ENCODE results near the gene TMTC2. TPM values are rescaled to one million over a fixed set of nuclear protein-coding genes. Genes with fewer than 3 reads are reported as not detected.

TMTC2 gene
- total and polyA plus RNA-seq, 10 of the 15 experiments (the other 5 are each of a cell fraction or from before 2014, with no cell fraction given): 0.14 to 9.7 (median 1.2) TPM

- H4K20me1 ChIP-seq (ENCODE audit: control insufficient read depth, insufficient read depth): no peaks in the 10 kb centered on the region
- H3K27me3 ChIP-seq (replicated peaks in 1 of 2; ENCODE audit: control insufficient read depth in 2 of 2, insufficient read depth in 2 of 2, low read length in 1 of 2): no peaks in the 10 kb centered on the region
- no peak overlapping the region for H2AFZ ChIP-seq (ENCODE audit: control insufficient read depth, low read depth, low read length)
- FAIRE-seq (no peak), DNase-seq (ENCODE audit: low read depth, low spot score) (no peak), ATAC-seq (no peak; the same call in 2 of the 3 replicates)
- ChIA-PET SMC1A (ENCODE audit: uncharacterized antibody, unreplicated experiment) (interaction anchor here (0.9 to 2.4 kb wide), 4 partner anchors 11 to 122 kb away, joined by 3 to 10 read pairs (median 5); partner anchors contain the start of gene TMTC2), RAD21 (ENCODE audit: unreplicated experiment) (interaction anchor here (0.6 to 1.4 kb wide), 2 partner anchors 38 to 121 kb away, joined by 3 to 5 read pairs; no protein-coding TSS in a partner anchor), POLR2A (no interaction called here), CTCF (interaction anchor here (0.5 to 1.5 kb wide), 4 partner anchors 13 to 292 kb away, joined by 3 to 4 read pairs (median 3); partner anchors contain the start of gene TMTC2)
- no peak overlapping the region for H3K9ac ChIP-seq (ENCODE audit: control insufficient read depth, insufficient read depth, low read length)
- no peaks in the 10 kb centered on the region for H3K4me1 ChIP-seq (ENCODE audit: control insufficient read depth, insufficient read depth, low read length)
- no peak overlapping the region for H3K4me2 ChIP-seq (ENCODE audit: control insufficient read depth, insufficient read depth)
- H3K27ac ChIP-seq (ENCODE audit: control insufficient read depth, insufficient read depth): no peak overlapping the region
- no peak overlapping the region for H3K4me3 ChIP-seq
- intact Hi-C loops (cut with micrococcal nuclease; ENCODE audit: unreplicated experiment): no loop called here
- in situ Hi-C loops (cut with MboI): no loop called here
- no peak for TF ChIP-seq ZBED1 (IDR thresholded peaks at IDR 0.05; ENCODE audit: borderline replicate concordance)
- no peak for TF ChIP-seq MEF2A (IDR thresholded peaks at IDR 0.05; ENCODE audit: insufficient read depth, low read depth, low read length)
- TF ChIP-seq, protein P1, sequence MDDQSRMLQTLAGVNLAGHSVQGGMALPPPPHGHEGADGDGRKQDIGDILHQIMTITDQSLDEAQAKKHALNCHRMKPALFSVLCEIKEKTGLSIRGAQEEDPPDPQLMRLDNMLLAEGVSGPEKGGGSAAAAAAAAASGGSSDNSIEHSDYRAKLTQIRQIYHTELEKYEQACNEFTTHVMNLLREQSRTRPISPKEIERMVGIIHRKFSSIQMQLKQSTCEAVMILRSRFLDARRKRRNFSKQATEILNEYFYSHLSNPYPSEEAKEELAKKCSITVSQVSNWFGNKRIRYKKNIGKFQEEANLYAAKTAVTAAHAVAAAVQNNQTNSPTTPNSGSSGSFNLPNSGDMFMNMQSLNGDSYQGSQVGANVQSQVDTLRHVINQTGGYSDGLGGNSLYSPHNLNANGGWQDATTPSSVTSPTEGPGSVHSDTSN (IDR thresholded peaks at IDR 0.05; ENCODE audit: insufficient replicate concordance, low read depth, low read length): no peak
- no peak for TF ChIP-seq NFYB (IDR thresholded peaks at IDR 0.05; ENCODE audit: insufficient read depth, low read depth, low read length)
- no peak for TF ChIP-seq BACH1 (IDR thresholded peaks at IDR 0.05; ENCODE audit: borderline replicate concordance)
- TF ChIP-seq YY1 (IDR thresholded peaks at IDR 0.05; ENCODE audit: low read depth, low read length): no peak
- TF ChIP-seq, protein P2, sequence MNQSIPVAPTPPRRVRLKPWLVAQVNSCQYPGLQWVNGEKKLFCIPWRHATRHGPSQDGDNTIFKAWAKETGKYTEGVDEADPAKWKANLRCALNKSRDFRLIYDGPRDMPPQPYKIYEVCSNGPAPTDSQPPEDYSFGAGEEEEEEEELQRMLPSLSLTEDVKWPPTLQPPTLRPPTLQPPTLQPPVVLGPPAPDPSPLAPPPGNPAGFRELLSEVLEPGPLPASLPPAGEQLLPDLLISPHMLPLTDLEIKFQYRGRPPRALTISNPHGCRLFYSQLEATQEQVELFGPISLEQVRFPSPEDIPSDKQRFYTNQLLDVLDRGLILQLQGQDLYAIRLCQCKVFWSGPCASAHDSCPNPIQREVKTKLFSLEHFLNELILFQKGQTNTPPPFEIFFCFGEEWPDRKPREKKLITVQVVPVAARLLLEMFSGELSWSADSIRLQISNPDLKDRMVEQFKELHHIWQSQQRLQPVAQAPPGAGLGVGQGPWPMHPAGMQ (IDR thresholded peaks at IDR 0.05; ENCODE audit: borderline replicate concordance): no peak
- no peaks in the 10 kb centered on the region for H3K9me3 ChIP-seq (replicated peaks; ENCODE audit: control insufficient read depth, insufficient read depth, low read length)
- no peaks in the 10 kb centered on the region for H3K36me3 ChIP-seq (ENCODE audit: control insufficient read depth in 2 of 2, insufficient read depth in 2 of 2, low read length in 1 of 2)
- BruUV-seq (replicated peaks): no TSS peak
- no peaks in the 10 kb centered on the region for H3K79me2 ChIP-seq (ENCODE audit: control insufficient read depth, insufficient read depth, low read length)
These were observed 120.5 kb downstream of the TMTC2 start for GRCh38 chr12:82807132-82807737.

Data from GM12878 (cell line).